Forelimb muscle (tissue), 1 donor: ENCODE data around the gene SAFB. TPM values are rescaled to one million over a fixed set of nuclear protein-coding genes. Genes with fewer than 3 reads are reported as not detected.

Experiments used
- DNase-seq: peaks from one replicate; pipeline ENCODE4 v3.0.0-alpha.2; 2013; ENCODE audit warnings: low read depth
- polyA plus RNA-seq: library from polyadenylated mRNA; unstranded; fragments of 120-200 nt; gene quantifications from one replicate; pipeline ENCODE4 v1.2.1, GENCODE V29; 2013; ENCODE audit not compliant: insufficient read length

SAFB gene
- polyA plus RNA-seq, 1 donor = 92.1 TPM

- DNase-seq = no peak
Observed at GRCh38 chr19:5627395-5627904, 4.6 kb downstream of the SAFB start.

- DNase-seq = no peak
Observed at GRCh38 chr19:5628461-5628860, 5.6 kb downstream of the SAFB start.

- no peak for DNase-seq
Observed at GRCh38 chr19:5628919-5629481, 6.1 kb downstream of the SAFB start.

GRCh38 chr19:5631567-5632240, 8.8 kb downstream of the SAFB start:
- no peak for DNase-seq

DNA sequence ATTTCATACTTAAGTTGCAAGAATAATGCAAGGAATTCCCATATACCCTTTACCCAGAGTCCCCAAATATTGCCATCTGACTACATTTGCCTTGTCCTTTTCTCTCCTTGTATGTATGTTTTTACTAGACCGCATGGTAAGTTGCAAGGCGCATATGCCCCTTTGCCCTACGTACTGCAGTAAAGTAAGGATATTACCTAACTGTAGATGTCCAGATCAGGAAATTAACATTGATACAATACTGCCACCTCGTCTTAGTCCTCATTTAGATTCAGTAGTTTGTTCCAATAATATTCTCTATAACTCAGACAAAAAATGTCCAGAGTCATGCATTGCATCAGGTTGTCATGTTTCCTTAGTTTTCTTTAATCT, 9.3 kb downstream of the SAFB start:
- DNase-seq = no peak

DNA sequence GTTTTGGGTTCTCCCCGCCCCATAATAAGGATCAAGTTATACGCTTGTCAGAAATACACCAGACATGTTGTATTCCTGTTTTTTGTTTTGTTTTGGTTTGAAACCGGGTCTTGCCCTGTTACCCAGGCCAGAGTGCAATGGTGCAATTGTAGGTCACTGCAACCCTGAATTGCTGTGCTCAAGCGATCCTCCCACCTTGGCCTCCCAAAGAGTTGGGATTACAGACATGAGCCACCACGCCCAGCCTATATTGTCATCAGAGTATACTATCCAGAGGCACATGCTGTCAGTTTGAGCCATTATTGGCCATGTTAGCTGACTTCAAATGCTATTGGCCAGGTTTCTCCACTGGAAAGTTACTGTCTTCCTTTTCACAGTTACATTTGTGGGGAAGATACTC, 9.8 kb downstream of the SAFB start:
- DNase-seq = no peak

GRCh38 chr19:5635427-5635826, 12.5 kb downstream of the SAFB start:
- no peak for DNase-seq

- no peak for DNase-seq
Observed at GRCh38 chr19:5637971-5638370, 15.1 kb downstream of the SAFB start.

- no peak for DNase-seq
Observed at GRCh38 chr19:5641171-5641570, 18.3 kb downstream of the SAFB start.

- DNase-seq = no peak
Observed at GRCh38 chr19:5642204-5642603, 19.3 kb downstream of the SAFB start.

- no peak for DNase-seq
Observed at GRCh38 chr19:5643060-5643459, 20.2 kb downstream of the SAFB start.

DNA sequence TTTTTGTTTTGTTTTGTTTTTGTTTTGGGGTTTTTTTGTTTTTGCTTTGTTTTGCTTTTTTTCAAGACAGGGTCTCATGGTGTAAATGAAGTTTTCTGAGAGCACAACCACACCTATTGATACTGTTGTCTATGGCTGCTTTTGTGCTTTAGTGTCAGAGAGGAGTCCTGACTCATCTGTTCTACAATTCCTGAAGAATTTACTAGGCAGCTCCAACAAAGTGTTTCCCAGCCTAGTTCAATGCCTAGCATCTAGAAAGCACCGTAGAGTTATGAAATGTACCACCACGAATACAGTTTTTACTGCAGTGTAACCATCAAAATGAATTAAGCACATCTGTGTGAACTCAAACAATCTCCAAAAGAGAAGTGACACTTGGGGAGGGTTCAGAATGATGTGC, 21.2 kb downstream of the SAFB start:
- DNase-seq = no peak

DNA sequence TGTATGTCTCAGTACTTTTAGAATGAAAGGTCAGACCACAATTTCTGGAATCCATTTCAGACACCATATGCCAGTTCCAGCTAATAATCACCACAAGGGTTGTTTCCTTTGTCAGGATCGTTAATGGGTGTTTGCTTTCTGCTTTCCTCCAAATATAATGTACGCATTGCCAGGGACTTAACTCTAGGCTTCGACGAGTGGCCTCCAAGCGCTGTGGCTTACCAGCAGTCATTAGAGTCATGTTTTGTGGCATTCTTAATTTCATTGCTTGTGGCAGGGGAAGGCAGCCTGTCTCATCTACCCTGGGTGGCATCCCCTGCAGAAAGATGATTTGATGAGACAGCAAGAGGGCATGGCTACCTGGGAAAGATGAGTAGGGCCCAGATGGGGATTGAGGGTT, 22.5 kb downstream of the SAFB start:
- DNase-seq = no peak

GRCh38 chr19:5646703-5647102, 23.8 kb downstream of the SAFB start:
- DNase-seq = no peak

- DNase-seq = no peak
Observed at GRCh38 chr19:5648464-5648863, 25.6 kb downstream of the SAFB start.

DNA sequence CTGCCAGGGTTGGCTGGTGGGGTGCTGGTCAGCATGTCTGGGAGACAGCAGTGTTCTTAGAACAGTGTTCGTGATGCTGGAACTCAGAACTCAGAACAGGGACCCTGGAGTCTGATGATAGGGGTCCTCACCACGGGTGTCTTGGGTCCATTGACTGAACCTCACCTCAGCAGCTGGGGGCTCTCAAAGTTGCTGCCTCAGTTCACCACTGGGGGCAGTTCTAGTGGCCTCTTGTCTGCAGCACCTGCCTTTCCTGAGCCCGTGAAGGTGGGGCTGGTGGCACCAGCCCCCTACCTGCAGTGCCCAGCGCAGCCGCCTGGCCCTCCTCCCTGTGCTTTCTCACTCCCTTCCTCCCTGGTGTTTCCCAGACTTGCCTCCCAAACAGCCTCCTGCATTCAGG, 28.5 kb downstream of the SAFB start:
- no peak for DNase-seq

- no peak for DNase-seq
Observed at GRCh38 chr19:5652261-5652660, 29.4 kb downstream of the SAFB start.

DNA sequence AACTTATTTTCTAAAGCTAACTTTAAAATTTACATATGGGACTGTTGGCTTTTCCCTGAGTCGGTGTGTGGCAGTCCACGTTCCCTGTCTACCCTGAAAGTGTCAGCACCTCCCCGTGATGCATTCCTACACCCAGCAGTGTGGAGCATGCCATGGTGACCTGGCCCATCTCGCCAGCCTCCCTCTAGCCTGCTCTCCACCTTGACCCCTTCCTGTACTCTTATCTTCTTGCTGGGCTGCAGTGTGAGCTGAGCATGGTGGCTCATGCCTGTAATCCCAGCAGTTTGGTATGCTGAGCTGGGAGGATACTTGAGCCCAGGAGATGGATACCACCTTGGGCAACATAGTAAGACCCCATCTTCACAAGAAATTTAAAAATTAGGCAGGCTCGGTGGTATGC, 32.0 kb downstream of the SAFB start:
- DNase-seq = no peak

DNA sequence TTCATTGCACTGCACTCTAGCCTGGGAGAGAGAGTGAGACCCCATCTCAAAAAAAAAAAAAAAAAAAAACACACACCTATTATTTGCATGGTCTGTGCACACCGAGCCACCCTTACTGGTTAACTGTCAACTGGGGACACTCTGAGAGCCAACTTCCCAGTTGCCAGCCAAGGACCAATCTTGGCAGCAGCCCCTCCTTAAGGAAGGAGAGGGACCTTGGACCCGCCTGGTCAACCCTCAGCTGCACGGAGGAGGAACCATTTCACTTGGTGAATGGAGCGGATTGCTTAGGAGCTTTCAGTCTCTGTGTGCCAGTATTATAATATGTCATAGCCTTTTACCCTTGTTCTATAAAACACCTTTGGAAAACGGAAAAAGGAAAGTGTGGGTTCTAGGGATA, 32.5 kb downstream of the SAFB start:
- no peak for DNase-seq

- DNase-seq = no peak
Observed at GRCh38 chr19:5661483-5661882, 38.6 kb downstream of the SAFB start.

DNA sequence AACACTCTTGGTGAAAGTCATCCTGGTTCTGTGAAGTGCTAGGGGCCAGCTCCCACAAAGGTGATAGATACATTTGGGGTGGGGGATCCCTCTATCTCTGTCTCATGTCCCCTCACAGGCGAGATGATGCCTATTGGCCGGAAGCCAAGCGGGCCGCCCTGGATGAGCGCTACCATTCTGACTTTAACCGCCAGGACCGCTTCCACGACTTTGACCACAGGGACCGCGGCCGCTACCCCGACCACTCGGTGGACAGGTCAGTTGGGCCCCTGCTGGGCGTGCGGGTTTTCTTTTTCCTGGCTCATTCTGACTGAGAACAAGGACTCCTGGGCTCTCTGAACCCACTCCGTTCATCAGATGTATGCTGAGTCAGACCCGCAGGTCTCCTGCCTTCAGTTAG, 41.0 kb downstream of the SAFB start:
- no peak for DNase-seq

GRCh38 chr19:5664515-5664914, 41.6 kb downstream of the SAFB start:
- no peak for DNase-seq

DNA sequence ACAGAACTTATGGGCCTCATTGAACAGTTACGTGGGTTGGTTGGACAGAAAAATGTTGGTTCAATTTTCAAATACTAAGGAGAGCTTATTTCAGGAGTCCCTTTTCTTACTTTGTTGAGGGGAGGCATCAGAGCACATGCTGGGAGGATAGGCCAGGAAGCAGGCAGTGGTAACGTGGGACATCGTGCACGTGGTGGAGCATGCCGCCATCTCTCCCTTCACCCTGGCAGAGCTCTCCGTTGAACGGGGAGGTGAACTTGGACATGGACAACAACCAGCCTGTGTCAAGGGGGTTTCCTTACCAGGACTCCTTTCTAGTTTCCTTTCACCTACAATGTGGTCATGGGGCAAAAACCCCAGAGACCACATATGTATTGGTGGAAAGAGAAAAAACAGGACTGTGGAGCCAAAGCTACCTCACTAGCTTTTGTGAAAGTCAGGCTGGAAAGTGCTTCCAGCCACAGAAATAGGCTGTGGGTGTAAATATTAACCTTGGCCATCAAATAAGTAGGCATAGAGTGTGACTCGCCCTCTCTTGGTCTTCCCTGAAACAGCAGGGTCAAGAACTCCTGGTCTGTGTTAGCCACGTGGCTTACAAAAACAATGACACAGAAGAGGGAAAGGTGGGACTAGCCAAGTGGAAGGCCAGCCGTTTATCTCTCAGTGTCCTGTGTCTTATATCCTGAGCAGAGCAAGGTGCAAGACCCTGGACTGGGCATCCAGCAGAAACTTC, 43.1 kb downstream of the SAFB start:
- no peak for DNase-seq
